GM10266 (cell line): ENCODE results near the gene GPR143.

Experiments used
- DNase-seq: peaks from one replicate; pipeline ENCODE4 v3.0.0; 2012; ENCODE audit errors: extremely low spot score
- TF ChIP-seq, protein P1 (sequence below): IDR thresholded peaks from 2 replicates; pipeline ENCODE4 v1.5.1; 2012; ENCODE audit warnings: mild to moderate bottlenecking, low read depth; ENCODE audit not compliant: control insufficient read depth, insufficient read depth; ENCODE audit errors: missing control alignments

Gene GPR143

GRCh38 chrX:9681422-9681821 is 84.2 kb downstream of the GPR143 start:
- TF ChIP-seq, protein P1, sequence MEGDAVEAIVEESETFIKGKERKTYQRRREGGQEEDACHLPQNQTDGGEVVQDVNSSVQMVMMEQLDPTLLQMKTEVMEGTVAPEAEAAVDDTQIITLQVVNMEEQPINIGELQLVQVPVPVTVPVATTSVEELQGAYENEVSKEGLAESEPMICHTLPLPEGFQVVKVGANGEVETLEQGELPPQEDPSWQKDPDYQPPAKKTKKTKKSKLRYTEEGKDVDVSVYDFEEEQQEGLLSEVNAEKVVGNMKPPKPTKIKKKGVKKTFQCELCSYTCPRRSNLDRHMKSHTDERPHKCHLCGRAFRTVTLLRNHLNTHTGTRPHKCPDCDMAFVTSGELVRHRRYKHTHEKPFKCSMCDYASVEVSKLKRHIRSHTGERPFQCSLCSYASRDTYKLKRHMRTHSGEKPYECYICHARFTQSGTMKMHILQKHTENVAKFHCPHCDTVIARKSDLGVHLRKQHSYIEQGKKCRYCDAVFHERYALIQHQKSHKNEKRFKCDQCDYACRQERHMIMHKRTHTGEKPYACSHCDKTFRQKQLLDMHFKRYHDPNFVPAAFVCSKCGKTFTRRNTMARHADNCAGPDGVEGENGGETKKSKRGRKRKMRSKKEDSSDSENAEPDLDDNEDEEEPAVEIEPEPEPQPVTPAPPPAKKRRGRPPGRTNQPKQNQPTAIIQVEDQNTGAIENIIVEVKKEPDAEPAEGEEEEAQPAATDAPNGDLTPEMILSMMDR, result no peak
- no peak for DNase-seq

DNA sequence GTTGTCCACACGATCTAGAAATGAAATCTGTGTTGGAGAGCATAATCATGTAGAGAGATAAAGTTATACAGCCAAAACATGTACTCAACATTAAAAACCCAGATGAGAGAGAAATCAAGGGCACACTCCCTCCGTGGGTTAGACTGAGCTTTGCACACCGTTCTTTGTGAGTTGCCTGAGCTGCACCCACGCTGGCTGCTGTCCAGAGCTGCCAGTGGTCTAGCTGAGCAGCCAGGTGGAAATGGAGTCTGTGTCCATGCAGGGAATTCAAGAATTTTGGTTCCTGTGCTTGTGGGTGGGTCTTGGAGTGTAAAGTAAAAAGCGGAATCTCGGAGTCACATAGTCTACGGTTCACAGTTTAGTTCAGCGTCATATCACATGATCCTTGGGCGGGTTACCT is 84.6 kb downstream of the GPR143 start:
- TF ChIP-seq, protein P1, result no peak

GRCh38 chrX:9678215-9678965 is 87.3 kb downstream of the GPR143 start:
- TF ChIP-seq, protein P1, result no peak
- no peak for DNase-seq

More for the DNA sequence above, 84.6 kb downstream of the GPR143 start:
- no peak for DNase-seq

- peak; percentile 65 for DNase-seq
- TF ChIP-seq, protein P1, result no peak
These were observed 88.4 kb downstream of the GPR143 start for GRCh38 chrX:9677098-9677739.

- DNase-seq, result peak; percentile 12
- TF ChIP-seq, protein P1, result no peak
These were observed 88.9 kb downstream of the GPR143 start for GRCh38 chrX:9676738-9677097.

DNA sequence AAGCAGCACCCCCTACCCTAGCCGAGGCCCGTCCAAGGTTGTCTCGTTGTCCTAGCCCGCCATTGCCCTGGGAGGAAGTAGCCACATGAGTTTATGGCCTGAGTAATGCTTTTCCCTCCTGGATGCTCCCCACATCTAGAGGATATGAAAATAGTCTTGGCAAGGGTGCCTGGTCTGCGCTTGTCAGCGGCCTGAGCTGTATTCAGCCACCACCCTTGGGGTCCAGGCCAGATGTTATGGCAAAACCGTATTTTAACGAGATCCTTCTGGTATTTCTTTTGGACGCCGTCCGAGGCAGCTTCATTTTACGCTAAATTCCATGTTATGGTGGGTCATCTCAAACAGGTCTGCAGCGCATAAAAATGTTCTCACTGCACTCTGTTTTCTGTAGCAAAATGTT is 89.3 kb downstream of the GPR143 start:
- TF ChIP-seq, protein P1, result no peak
- no peak for DNase-seq
